GM15510 (cell line): ENCODE results near the gene SLC26A5.

Source experiments
- POLR2A ChIP-seq: IDR thresholded peaks from 3 replicates; pipeline ENCODE4 v1.6.1; 2011; ENCODE audit warnings: borderline replicate concordance; ENCODE audit not compliant: insufficient read length; ENCODE audit errors: extremely low read depth

Gene SLC26A5

DNA sequence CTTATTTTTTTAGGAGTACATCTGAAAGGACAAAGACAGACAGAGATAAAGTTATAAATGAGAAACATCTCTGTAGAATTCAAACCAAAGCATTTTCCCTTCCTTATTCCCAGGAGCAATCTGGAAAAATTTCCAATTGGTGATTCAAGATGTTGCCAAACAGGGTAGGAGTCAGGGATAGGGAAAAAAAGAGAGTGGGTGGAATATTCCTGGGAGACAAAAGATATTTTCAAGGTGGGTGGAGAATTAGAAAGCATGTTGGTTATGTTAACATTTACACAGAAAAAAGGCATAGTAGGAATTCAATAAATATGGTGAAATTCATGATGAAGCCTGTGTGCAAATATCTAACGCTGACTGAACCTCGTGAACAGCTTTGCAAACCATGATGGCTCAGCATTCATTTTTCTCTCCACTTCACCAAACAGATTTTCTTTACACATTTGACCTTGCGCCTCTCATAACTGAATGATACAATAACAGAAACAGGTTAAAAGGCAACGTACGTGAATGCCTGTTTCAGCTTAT, 25.1 kb downstream of the SLC26A5 start:
- no peak for TF ChIP-seq POLR2A

DNA sequence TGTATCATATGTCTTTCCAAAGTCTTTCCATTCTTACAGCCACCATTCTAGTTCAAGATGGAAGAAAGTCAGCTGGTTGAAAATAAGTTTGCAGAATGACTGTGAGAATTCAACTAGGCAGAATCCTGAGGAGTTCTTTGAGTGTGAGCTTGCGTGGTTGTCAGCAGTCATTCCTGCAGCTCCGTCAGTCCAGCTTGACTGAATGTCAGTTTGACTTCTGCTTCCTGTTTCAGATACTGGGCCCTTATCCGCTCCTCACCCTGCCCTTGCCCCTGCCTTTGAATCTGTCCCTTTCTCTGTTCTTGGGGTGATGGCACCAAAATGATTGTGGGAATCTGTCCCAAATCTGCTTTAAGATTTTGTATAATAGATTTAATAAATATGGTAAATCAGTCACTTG, 27.8 kb downstream of the SLC26A5 start:
- no peak for TF ChIP-seq POLR2A

DNA sequence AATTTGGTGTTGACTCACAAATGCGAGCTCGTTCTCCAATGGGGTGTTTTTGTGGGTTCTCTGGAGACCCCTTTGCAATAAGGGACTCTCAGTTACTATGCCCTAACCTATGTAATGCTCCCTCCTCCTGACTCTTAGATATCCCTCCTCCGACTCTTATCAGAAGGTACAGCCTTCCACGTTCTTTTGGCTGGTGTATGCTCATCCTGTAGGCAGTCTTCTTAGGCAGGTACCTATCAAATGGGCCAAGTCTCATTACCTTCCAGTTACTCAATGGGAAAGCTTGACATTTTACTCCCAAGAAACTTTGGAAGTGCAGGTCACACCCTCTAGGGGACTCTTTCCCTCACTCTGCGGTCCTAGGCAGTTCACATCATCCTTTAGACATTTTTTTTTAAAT, 32.6 kb downstream of the SLC26A5 start:
- no peak for TF ChIP-seq POLR2A

DNA sequence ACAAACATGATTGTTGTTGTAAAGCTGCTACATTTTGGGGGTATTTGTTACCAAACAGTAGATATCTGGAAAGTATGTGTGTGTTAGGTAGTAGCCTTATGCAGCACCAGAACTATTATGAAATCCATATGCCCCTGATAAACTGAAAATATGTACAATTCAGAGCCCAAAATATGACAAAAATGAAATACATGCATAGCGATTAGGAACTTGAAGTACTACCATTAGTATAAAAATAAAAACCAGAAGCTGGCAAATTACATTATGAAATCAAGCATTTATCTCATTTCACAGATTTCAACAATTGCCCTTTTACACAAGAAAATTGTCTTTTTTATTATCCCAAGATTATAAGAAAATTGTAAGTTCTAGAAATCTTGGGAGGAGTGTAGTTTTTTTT, 33.9 kb downstream of the SLC26A5 start:
- TF ChIP-seq POLR2A = no peak

- no peak for TF ChIP-seq POLR2A
Observed at GRCh38 chr7:103398483-103399127, 47.4 kb downstream of the SLC26A5 start.

DNA sequence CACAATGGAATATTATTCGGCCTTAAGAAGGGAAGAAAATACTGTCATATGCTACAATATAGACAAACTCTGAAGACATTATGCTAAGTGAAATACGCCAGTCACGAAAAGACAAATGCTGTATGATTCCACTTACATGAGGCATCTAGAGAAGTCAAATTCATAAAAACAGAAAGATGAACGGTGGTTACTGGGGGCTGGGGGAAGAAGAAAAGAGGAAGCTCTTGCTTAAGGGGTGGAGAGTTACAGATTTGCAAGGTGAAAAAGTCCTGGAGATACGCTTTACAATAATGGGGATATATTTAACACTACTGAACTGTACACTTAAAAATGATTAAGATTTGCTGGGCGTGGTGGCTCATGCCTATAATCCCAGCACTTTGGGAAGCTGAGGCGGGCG, 49.5 kb downstream of the SLC26A5 start:
- TF ChIP-seq POLR2A = no peak

DNA sequence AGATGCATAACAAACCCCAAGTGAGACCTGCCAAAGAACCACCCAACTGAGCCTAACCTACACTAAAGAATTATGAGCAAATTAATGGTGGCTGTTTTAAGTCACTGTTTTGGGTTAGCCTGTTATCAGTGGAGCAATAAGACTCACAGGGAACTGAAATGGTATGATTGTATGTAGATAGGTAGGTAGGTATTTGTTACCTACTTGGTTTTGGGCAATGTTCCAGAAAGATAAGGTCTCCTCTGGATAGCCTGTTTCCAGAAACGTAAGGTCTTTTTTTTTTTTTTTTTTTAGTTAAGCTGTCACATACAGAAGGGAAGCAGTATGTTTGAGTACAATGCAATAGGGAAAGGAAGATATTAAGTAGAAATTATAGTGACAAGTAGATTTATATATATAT, 50.9 kb downstream of the SLC26A5 start:
- no peak for TF ChIP-seq POLR2A

GRCh38 chr7:103394566-103394965, 51.4 kb downstream of the SLC26A5 start:
- TF ChIP-seq POLR2A = no peak

DNA sequence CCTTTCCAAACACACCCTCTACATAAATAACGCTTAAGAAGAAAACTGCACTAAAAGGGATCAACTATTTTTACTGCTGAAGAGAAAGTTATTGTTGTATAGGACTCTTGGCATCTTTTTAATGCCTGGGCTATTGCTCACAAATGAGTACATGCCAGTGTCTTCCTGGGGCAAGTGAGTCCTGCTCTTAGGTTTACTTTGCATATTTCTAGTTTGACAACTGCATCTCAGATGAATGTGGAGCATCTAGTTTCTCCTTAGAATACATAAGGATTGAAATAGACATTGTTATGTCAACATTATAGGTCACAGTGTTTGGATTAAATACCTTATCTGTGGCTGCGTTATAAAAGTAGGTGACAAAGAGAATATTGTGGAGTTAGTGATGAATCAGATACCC, 54.0 kb downstream of the SLC26A5 start:
- TF ChIP-seq POLR2A = no peak

DNA sequence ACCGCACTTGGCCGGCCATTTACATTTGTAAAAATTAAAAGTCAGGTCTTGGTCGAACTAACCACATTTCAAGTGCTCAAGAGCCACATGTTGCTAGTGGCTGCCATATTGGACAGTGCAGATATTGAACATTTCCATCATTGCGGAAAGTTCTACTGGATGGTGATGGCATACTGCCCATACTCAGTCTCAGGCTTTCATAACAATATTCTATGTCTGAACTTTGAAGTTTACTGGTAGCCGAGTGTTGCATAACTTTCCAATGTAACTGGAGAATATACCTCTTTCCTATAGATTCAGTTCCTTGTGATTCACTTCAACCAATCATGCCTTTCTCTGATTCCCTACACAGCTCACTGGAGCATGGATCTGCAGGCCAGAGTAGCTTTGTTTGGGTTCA, 54.9 kb downstream of the SLC26A5 start:
- TF ChIP-seq POLR2A = no peak

GRCh38 chr7:103389263-103389662, 56.7 kb downstream of the SLC26A5 start:
- no peak for TF ChIP-seq POLR2A

GRCh38 chr7:103388469-103389140, 57.4 kb downstream of the SLC26A5 start:
- TF ChIP-seq POLR2A = no peak

- TF ChIP-seq POLR2A = no peak
Observed at GRCh38 chr7:103387242-103387641, 58.8 kb downstream of the SLC26A5 start.

GRCh38 chr7:103382032-103382402, 64.0 kb downstream of the SLC26A5 start:
- no peak for TF ChIP-seq POLR2A

DNA sequence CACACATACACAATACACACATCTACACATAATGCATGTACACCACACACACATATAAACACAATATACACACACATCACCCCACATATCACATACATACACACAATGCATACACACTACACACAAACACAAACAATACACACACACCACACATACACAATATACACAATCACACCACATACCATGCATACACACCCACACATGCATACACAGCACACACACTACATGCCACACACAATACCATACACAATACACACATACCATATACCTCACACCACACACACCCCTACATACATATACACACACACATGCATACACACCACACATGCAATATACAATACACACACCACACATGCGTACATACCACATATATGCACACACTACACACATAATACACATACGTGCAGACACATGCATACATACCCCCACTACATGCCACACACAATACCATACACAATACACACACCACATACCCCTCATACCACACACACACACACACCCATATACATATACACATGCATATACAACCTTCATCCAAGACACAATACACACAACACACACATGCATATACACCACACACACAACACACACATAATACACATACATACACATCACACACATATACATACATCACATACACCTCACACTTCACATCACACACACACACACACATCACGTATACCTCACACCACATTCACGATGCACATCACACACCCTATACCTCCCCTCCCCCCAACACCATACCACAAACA, 64.6 kb downstream of the SLC26A5 start:
- no peak for TF ChIP-seq POLR2A
